H54 (cell line): ENCODE measurements around the gene RAPGEFL1.
"Not testable (repeated sequence)": the region's sequence is repeated elsewhere in the genome, so short reads cannot be mapped to it uniquely, and the experiment has no call there.

Experiments used
- DNase-seq: peaks from one replicate; pipeline ENCODE4 v3.0.0; 2011; ENCODE audit warnings: low spot score, mixed read lengths; ENCODE audit not compliant: insufficient read length
- FAIRE-seq: peaks from 3 replicates; lab custom pipeline; 2011; peaks lifted over from hg19 to GRCh38; lab: Jason Lieb, UNC
- POLR2A ChIP-seq: IDR thresholded peaks from 2 replicates; pipeline ENCODE4 v1.6.1; 2011; ENCODE audit warnings: low read depth, mild to moderate bottlenecking, low read length

The RAPGEFL1 gene

DNA sequence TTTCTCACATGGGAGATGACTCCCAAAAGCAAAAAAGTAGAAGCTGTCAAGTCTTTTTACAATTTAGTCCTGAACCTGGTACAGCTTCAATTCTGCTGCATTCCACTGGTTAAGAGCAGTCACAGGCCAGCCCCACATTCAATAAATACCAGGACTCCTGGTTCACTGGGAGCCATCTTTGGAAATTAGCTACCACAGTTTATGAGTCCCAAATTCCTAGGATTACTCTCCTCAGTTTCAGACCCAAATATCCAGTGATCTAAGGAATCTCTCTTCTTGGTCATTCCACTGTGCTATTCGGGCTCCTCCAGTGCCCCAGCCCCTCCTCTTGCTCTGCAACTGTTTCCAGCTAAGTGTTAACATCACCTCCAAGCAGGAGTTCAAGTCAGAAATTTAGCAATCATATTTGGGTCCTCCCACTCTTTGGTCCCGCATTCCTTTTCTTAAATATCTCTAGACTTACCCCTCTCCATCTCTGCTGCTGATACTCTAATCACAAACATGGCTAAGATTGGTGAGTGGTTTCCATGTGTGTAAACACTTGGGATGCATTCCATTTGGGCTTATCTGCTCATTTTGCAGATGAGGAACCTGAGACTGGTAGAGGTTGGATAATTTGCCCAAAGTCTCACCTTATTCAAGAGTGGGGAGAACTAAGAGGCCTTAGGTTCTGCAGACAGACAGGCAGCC is 32.3 kb downstream of the RAPGEFL1 start:
- TF ChIP-seq POLR2A, result no peak
- FAIRE-seq (no peak), DNase-seq (no peak)

DNA sequence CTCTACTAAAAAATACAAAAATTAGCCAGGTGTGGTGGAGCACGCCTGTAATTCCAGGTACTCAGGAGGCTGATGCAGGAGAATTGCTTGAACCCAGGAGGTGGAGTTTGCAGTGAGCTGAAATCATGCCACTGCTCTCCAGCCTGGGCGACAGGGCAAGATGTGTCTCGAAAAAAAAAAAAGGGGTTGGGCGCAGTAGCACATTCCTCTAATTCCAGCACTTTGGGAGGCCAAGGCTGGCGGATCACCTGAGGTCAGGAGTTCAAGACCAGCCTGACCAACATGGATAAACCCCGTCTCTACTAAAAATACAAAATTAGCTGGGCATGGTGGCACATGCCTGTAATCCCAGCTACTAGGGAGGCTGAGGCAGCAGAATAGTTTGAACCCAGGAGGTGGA is 36.6 kb downstream of the RAPGEFL1 start:
- not testable (repeated sequence) for FAIRE-seq, DNase-seq

DNA sequence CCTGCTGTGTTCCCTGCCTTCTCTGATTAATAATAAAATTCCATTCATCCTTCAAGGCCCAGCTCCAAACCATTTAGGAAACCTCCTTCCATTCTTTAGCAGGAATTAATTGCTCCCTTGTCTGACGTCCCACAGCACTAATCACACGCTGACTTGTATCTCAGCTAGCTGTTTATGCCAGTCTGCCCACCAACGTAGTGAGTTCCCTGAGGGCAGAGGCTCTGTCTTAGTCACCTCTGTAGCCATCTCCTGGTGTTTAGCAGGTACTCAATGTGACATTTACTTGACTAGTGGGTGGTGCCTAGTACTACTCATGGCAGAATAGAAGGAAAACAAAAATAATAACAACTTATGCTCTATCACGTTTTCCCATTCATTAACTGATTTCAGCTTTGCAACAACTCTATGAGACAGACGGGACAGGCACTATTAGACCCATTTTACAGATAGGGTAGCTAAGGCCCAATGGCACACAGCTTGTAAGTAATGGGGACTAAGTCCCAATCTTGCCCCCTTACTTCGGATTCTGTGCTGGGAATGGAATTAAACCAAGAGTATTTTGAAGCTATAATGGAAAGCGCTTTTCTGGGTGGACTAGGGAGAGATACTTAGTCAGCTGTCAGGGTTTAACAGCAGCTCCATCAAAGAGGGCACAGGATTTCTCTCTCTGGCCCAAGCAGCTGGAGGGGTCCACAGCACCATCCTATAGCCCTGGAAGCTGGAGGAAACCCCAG is 40.9 kb downstream of the RAPGEFL1 start:
- FAIRE-seq (no peak), DNase-seq (no peak)
- TF ChIP-seq POLR2A, result no peak

DNA sequence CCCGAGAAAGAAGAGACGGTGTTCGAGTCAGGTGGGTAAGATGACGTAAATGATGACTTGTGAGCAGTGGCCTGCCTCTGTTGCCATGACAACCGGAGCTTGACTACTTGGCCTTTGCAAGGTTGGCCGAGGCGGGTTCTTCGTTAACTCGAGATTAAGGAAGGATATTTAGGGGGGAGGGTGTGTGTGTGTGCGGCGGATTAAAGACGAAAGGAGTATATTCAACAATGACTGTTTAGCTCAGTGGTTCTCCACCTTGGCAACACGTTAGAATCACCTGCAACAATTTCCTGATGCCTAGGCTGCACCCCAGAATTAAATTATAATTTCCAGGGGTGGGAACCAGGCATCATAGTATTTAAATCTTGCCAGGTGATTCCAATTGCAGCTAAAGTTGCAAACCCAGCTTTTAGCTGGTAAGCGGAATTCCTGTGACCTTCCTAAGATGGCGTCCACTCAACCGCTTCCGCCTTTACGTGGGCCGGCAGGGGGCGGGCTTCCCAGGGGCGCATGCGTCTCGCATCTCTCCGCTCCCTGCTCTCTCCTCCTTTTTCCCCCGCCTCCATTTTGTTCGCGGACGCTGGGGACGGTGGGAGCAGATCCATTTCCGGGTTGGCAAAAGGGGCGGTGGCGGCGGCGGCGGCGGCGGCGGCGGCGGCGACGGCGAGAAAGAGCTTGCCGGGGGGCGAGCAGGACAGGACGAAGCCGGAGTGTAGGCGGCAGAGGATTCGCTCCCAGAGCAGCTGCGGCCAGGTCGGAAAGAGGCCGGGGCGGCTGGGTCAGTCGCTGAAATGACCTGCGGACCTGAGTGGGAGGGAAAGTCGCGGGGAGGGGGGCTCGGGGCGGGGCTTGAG is 41.7 kb downstream of the RAPGEFL1 start, which contains the start of gene WIPF2:
WIPF2 (plus strand) TSS at position 565 of the 854 bp plus-strand sequence. CDS start 37,156 bp downstream, outside the sequence.
- no peak for FAIRE-seq
- DNase-seq, result peak; percentile 88
- TF ChIP-seq POLR2A, result peak; percentile 46; the same call in 1 of the 2 replicates

DNA sequence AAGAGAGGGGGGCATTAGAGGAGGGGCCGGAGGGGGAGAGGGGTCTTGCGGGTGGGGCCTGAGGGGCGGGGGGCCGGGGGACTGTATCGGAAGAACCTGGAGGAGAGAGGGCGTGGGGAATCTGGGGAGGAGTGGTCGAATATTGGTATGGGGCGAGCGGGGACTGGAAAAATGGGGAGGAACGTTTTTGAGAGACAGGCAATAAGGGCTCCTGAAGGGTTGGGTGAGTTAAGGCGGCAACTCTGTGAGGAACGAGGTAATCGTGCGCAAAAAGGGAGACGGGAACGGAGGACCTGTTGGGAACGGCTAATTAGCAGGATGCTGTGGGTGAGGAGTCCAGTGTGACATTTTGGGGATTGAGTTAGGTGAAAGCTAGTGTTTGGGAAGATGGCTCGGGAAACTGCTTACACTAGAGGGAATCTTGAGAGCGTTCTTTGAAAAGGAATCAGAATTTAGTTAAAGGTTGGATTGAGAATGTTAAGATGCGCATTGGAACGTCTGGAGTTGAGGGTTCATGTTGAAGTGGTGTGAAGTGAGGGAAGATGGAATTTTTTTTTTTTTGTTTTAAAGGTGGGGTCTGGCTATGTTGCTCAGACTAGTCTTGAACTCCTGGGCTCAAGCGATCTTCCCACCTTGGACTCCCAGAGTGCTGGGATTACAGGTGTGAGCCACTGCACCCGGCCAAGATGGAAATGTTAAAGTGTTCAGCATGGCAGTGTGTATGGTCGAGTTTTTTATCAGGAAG is 42.5 kb downstream of the RAPGEFL1 start:
- peak; percentile 61 for DNase-seq
- no peak for TF ChIP-seq POLR2A
- no peak for FAIRE-seq

DNA sequence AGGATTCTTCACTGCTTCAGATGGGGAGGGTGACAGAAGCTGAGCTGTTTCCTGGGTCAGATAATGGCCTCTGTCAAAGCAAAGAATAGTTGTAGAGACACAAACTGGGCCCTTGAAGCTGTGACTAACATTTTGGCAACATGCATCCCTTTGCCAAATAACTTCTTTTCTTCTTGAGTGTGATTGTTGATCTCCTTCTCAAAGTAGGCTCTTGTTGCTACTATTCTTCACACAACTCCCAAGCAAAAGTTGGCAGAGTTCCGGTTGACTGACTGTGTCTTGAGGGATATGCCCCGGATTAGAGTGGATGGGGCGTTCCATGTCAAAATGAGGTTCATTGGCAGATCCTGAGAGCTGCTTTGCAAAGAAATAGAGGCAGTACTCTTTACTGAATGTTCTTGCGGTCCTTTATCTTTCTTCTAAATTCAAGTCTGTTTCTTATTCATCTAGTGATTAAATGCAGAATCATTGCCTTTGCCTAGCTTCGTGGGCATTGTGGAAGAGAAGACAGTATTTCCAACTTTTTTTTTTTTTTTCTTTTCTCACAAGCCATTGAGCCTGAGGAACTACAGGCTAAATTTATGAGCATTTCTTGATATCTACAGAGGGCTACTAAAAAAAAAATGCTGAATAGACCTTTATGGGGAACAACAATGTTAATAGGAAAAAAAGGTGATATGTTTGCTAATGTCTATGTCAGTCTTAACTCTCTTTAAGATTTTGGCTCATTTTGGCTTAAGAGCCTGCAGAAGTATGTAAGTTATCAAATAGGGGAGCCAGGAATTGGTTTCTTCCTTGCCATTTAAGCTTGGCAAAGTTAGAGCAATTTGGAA is 47.7 kb downstream of the RAPGEFL1 start:
- FAIRE-seq, result no peak

DNA sequence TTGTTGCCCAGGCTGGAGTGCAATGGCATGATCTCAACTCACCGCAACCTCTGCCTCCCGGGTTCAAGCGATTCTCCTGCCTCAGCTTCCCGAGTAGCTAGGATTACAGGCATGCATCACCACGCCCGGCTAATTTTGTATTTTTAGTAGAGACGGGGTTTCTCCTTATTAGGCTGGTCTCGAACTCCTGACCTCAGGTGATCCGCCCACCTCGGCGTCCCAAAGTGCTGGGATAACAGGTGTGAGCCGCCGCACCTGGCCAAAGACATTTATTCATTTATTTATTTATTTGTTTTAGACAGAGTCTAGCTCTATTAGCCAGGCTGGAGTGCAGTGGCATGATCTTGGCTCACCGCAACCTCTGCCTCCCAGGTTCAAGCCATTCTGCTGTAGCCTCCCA is 51.9 kb downstream of the RAPGEFL1 start:
- FAIRE-seq, DNase-seq: not testable (repeated sequence)

More for the DNA sequence above, 47.7 kb downstream of the RAPGEFL1 start:
- no peak for TF ChIP-seq POLR2A
- DNase-seq, result no peak

DNA sequence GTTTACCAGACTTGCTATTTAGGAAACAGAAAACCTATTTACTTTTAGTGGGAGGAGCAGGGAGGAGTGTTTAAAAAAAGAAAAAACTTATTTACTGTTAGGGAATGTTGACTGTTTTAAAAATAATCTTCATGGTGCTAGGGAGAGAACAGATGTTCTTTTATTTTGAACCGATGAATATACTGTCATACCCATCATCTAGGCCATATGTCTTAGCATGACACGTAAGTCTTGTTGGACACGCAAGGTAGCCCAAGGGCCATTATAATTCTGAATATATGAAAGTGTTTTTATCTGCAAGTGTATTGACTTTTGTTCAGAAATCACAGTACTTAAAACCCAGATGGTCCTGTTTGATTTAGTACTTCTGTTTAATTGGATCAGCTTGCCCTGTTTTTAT is 53.4 kb downstream of the RAPGEFL1 start:
- FAIRE-seq, result no peak
- DNase-seq, result no peak
- no peak for TF ChIP-seq POLR2A

DNA sequence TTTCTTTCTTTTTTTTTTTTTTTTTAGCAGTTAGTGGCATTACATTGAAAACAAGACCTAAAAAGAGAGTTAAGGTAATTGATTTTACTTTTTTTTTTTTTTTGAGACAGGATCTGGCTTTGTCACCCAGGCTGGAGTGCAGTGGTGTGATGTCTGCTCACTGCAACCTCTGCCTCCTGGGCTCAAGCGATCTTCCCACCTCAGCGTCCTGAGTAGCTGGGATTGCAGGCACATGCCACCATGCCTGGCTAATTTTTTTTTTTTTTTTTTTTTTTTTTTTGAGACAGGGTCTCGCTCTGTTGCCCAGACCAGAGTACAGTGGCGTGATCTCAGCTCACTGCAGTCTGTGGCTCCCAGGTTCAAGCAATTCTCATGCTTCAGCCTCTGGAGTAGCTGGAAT is 54.7 kb downstream of the RAPGEFL1 start:
- not testable (repeated sequence) for FAIRE-seq, DNase-seq

DNA sequence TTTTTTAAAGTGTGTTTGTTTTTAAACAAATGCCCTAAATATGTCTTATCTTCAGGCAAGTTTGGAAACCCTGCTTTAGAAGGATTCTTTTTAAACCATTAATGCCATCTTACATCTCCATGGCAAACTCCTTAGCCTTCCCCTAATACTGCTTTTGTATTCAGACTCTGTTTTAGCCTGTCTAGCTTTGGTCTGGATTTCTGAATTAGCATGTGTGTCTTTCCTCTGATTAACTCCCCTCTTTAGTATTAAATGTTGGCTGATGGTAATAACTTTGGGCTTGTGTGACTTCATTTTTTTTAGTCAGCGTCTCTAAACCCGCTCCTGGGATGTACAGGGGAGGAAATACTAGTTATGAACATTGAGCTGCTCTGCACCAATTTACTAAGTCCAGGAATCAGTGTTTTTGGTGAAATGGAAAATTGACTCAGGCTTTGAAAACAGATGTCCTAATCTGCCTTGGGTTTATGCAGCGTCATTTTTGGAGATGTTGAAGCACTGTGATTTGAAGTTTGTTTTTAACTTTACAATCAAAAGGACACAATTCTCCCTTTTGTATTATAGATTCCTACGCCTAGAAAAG is 64.1 kb downstream of the RAPGEFL1 start:
- FAIRE-seq, result no peak
- TF ChIP-seq POLR2A, result no peak
- DNase-seq, result no peak

DNA sequence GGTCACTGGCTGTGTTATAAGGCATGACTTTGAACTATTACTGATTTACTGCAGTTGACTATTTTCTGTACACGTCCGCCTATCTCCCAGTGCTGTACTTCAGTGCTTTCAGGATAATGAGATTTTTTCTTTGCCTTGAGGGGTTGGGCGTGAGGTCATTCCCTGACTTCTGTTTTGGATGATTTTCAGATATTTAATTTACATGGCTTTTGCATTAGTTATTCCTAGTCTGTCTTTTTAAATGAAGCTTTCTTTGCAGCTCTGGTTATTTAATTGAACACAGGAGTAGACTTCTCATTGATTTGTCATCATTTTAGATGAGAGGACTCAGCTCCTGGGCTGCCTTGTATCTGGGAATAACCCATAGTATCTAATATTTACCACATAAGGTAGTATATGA is 65.5 kb downstream of the RAPGEFL1 start:
- FAIRE-seq (no peak), DNase-seq (no peak)
- no peak for TF ChIP-seq POLR2A

DNA sequence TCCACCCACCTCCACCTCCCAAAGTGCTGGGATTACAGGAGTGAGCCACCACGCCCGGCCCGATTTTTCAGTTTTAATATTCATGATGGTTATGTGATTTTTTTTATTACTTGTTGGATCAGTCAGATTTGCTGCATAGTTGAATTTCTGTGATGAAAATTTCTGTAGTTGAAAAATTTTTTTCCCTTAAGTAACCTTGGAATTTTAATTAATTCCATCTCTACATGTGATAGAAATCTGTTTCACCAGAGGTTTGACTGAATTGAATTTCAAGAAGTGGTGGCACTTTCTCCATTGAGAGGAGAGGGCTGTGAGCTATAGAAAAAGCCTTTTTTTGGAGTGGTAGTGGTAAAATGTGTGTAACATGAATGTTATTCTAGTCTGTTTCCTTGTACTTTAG is 66.5 kb downstream of the RAPGEFL1 start:
- no peak for FAIRE-seq
- TF ChIP-seq POLR2A, result no peak
- DNase-seq, result no peak
